Tibial nerve (tissue), 4 donors: ENCODE data around the gene NELL1. TPM values are rescaled to one million over a fixed set of nuclear protein-coding genes. Genes with fewer than 3 reads are reported as not detected.

ENCODE experiments used
- DNase-seq, 2 donors: peaks; one replicate each; pipeline ENCODE4 v3.0.0-alpha.2; 2019; ENCODE audit warnings: low spot score in 2 of 2
- H3K27ac ChIP-seq, 4 donors: fragments of 200-600 bp; sonication (generic) in 3 of 4; one replicate each; pipeline ENCODE4 v1.5.1; 2017 to 2019; ENCODE audit warnings: mild to moderate bottlenecking in 1 of 4
- H3K27me3 ChIP-seq, 2 donors: fragments of 200-600 bp; sonication (generic) in 1 of 2; one replicate each; pipeline versions ENCODE4 v1.5.1 to v1.6.0; 2017 to 2019
- H3K36me3 ChIP-seq, 3 donors: fragments of 200-600 bp; sonication (generic); one replicate each; pipeline ENCODE4 v1.5.1; 2018 to 2019
- H3K4me1 ChIP-seq, 4 donors: fragments of 200-600 bp; sonication (generic) in 3 of 4; one replicate each; pipeline ENCODE4 v1.5.1; 2017 to 2019
- H3K4me3 ChIP-seq, 4 donors: fragments of 200-600 bp; sonication (generic) in 3 of 4; one replicate each; pipeline ENCODE4 v1.5.1; 2017 to 2019; ENCODE audit warnings: mild to moderate bottlenecking in 1 of 4, moderate library complexity in 1 of 4
- H3K9me3 ChIP-seq, 4 donors: fragments of 200-600 bp; sonication (generic) in 3 of 4; one replicate each; pipeline ENCODE4 v1.5.1; 2017 to 2019
- EP300 ChIP-seq, 2 donors: sonication (generic); formaldehyde crosslinking; IDR thresholded peaks; one replicate each; pipeline ENCODE4 v1.6.1; 2017; ENCODE audit warnings: antibody characterized with exemption in 2 of 2, mild to moderate bottlenecking in 1 of 2
- POLR2A ChIP-seq, 2 donors: fragments of 450-650 bp; IDR thresholded peaks; one replicate each; pipeline ENCODE4 v1.6.1; 2017; ENCODE audit warnings: antibody characterized with exemption in 2 of 2, mild to moderate bottlenecking in 2 of 2, moderate library complexity in 2 of 2
- WGBS, 2 donors: methylation state at CpG; one replicate each; pipeline ENCODE4 v1.1.5; 2018; 5-methylcytosine and 5-hydroxymethylcytosine counted together
- total RNA-seq, 4 donors: library from RNA; depleted of rRNA; stranded (reverse); fragments of >200 nt; gene quantifications; one replicate each; pipeline ENCODE4 v1.1.0, GENCODE V29; 2016
- TF ChIP-seq, protein P1 (sequence below), 5 experiments: fragments of 200-600 bp in 3 of 5; fragments of 450-650 bp in 2 of 5; sonication (generic) in 3 of 5; IDR thresholded peaks; one replicate each; pipeline ENCODE4 v1.5.1; 2016 to 2019; ENCODE audit warnings: antibody characterized with exemption in 5 of 5, mild to moderate bottlenecking in 3 of 5, moderate library complexity in 2 of 5

The NELL1 gene
- total RNA-seq, 4 donors from 2014 or later, result not detected

GRCh38 chr11:21321072-21321471 is 651.7 kb downstream of the NELL1 start:
- no peak for DNase-seq
- Histone ChIP-seq H3K4me3 (no peak overlapping the region), H3K9me3 (no peaks in the 10 kb centered on the region), H3K27ac (no peak overlapping the region), H3K27me3 (no peaks in the 10 kb centered on the region), H3K36me3 (no peaks in the 10 kb centered on the region), H3K4me1 (no peaks in the 10 kb centered on the region)
- 58 to 87% methylated on average over 2 of the region's 2 CpGs for WGBS, 2 donors
- TF ChIP-seq, protein P1, sequence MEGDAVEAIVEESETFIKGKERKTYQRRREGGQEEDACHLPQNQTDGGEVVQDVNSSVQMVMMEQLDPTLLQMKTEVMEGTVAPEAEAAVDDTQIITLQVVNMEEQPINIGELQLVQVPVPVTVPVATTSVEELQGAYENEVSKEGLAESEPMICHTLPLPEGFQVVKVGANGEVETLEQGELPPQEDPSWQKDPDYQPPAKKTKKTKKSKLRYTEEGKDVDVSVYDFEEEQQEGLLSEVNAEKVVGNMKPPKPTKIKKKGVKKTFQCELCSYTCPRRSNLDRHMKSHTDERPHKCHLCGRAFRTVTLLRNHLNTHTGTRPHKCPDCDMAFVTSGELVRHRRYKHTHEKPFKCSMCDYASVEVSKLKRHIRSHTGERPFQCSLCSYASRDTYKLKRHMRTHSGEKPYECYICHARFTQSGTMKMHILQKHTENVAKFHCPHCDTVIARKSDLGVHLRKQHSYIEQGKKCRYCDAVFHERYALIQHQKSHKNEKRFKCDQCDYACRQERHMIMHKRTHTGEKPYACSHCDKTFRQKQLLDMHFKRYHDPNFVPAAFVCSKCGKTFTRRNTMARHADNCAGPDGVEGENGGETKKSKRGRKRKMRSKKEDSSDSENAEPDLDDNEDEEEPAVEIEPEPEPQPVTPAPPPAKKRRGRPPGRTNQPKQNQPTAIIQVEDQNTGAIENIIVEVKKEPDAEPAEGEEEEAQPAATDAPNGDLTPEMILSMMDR (IDR thresholded peaks at IDR 0.05), result no peak
- no peak for TF ChIP-seq EP300 (IDR thresholded peaks at IDR 0.05)
- no peak for TF ChIP-seq POLR2A (IDR thresholded peaks at IDR 0.05)

DNA sequence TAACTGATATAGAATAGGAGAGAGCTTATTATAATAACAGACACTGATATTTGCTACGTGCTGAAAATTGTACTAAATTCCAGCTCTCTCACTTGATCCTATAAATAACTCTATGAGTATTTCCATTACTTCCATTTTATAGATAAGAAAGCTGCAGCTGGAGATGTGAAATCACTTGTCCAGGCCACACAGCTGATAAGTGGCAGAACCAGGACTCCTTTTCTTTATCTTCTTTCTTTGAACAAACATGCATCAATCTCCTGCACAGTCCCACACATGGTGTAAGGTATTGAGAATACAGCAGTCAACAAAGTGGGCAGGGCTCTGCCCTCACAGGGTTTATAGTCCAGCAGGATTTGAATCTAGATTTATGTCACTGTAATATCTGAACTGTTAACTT is 652.1 kb downstream of the NELL1 start:
- no peak for TF ChIP-seq POLR2A (IDR thresholded peaks at IDR 0.05)
- no peak for TF ChIP-seq EP300 (IDR thresholded peaks at IDR 0.05)
- TF ChIP-seq, protein P1 (IDR thresholded peaks at IDR 0.05), result no peak
- Histone ChIP-seq H3K9me3 (no peaks in the 10 kb centered on the region), H3K27ac (no peak overlapping the region), H3K4me1 (no peaks in the 10 kb centered on the region), H3K36me3 (no peaks in the 10 kb centered on the region), H3K4me3 (no peak overlapping the region), H3K27me3 (no peaks in the 10 kb centered on the region)
- WGBS, 2 donors, result 46 to 49% methylated on average over 1 of the region's 1 CpG
- no peak for DNase-seq

DNA sequence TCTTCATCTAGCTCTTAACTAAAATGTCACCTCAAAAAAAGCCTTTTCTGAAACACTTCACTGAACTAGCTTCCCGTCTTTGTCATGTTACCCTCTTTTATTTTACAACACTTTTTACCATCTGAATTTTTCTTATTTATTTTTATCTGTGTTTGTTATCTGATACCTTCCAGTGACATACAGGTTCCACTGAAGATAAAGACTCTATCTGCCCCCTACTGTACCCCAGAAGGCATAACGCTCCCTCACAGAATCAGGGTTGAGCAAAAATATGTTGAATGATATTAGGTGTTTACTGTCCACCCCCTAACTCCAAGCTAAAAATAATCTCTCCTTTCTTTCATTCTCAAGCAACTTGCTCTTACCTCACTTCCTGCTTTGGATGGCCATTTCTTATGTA is 654.2 kb downstream of the NELL1 start:
- Histone ChIP-seq H3K27me3 (no peaks in the 10 kb centered on the region), H3K9me3 (no peaks in the 10 kb centered on the region), H3K36me3 (no peaks in the 10 kb centered on the region), H3K27ac (no peak overlapping the region), H3K4me3 (no peak overlapping the region), H3K4me1 (no peaks in the 10 kb centered on the region)
- DNase-seq, result no peak
- no peak for TF ChIP-seq POLR2A (IDR thresholded peaks at IDR 0.05)
- no peak for TF ChIP-seq EP300 (IDR thresholded peaks at IDR 0.05)
- TF ChIP-seq, protein P1 (IDR thresholded peaks at IDR 0.05), result no peak
- WGBS, 2 donors, result 87 to 88% methylated on average over 2 of the region's 2 CpGs

DNA sequence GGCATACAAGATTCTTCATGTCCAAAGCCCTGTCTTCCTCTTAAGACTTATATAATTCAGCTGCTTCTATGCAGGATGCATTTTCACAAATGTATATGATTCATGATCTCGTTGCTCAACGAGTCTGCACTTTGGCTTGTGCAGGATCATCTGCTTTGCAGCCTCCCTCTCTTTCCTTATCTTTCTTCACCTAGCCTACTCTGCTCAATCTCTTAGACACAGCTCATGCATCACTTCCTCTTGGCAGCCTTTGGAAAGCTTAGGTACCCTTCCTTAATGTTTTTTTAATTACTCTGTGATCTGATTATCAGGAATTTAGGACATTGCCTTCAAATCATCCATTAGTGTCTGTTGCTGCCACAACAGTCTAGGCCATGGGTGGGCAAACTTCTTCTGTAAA is 673.8 kb downstream of the NELL1 start:
- DNase-seq, result no peak
- WGBS, 2 donors, result 61 to 66% methylated on average over 2 of the region's 2 CpGs
- TF ChIP-seq, protein P1 (IDR thresholded peaks at IDR 0.05), result no peak
- TF ChIP-seq EP300 (IDR thresholded peaks at IDR 0.05), result no peak
- H3K27me3 ChIP-seq, result no peaks in the 10 kb centered on the region
- H3K9me3 ChIP-seq, result no peaks in the 10 kb centered on the region
- no peaks in the 10 kb centered on the region for H3K36me3 ChIP-seq
- H3K4me1 ChIP-seq, result no peaks in the 10 kb centered on the region
- no peak overlapping the region for H3K4me3 ChIP-seq
- H3K27ac ChIP-seq, result no peak overlapping the region

DNA sequence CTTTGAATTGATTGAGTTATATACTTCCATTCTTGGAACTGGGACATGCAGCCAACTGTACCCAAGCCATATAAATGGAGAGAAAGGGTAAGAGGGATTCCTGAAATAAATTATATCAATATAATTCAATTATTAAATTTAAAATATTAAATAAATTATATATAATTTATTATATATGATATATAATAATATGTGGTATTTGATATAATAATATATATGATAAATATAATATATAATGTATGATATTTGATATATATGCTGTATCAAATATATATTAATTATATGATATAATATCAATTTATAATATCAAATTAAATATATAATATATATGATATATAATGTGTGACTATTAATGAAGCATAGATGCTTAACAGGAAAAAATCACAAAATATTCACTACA is 677.0 kb downstream of the NELL1 start:
- no peaks in the 10 kb centered on the region for H3K4me1 ChIP-seq
- H3K27me3 ChIP-seq, result no peaks in the 10 kb centered on the region
- no peak for DNase-seq
- no peaks in the 10 kb centered on the region for H3K36me3 ChIP-seq
- H3K27ac ChIP-seq, result no peak overlapping the region
- H3K4me3 ChIP-seq, result no peak overlapping the region
- TF ChIP-seq, protein P1 (IDR thresholded peaks at IDR 0.05), result no peak
- TF ChIP-seq EP300 (IDR thresholded peaks at IDR 0.05) (no peak), POLR2A (IDR thresholded peaks at IDR 0.05) (no peak)
- no peaks in the 10 kb centered on the region for H3K9me3 ChIP-seq
